ENCODE data around the gene YBX2.

- TF ChIP-seq CTCF (conservative IDR thresholded peaks at IDR 0.05) (no peak), ZFX (IDR thresholded peaks at IDR 0.05) (no peak)
Observed at GRCh38 chr17:7321466-7321865, 27.0 kb upstream of the YBX2 start.
